Superior temporal gyrus (tissue), 1 donor: Measurements from ENCODE around the gene RBX1.
A peak's percentile ranks its signal among the peaks of the same experiment; 100 is the strongest.
"Not testable (repeated sequence)": the region's sequence is repeated elsewhere in the genome, so short reads cannot be mapped to it uniquely, and the experiment has no call there.

Experiments
- DNase-seq: peaks from one replicate; pipeline ENCODE4 v3.0.0-alpha.2; 2016; ENCODE audit errors: extremely low spot score

RBX1 gene

DNA sequence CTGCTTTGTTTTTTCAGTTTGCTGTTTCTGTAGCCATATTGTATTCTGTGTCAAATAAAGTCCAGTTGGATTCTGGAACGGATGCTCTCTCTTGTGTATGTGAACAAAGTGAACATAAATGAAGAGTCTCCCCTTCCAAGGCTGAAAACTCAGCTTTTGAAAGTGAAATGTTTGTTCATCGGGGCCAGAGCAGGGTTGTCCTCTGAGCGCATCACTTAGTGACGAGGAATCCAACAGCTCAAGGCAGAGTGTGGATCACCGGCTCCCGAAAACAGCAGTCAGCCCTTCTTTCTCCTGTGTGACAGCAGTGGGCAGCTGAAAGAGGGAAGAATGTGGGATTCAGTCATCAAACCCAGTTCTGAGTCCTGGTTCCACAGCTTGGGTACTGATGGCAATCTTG lies 21.4 kb downstream of the RBX1 start:
- DNase-seq = no peak

GRCh38 chr22:40973144-40973543 lies 22.0 kb downstream of the RBX1 start:
- DNase-seq = no peak

DNA sequence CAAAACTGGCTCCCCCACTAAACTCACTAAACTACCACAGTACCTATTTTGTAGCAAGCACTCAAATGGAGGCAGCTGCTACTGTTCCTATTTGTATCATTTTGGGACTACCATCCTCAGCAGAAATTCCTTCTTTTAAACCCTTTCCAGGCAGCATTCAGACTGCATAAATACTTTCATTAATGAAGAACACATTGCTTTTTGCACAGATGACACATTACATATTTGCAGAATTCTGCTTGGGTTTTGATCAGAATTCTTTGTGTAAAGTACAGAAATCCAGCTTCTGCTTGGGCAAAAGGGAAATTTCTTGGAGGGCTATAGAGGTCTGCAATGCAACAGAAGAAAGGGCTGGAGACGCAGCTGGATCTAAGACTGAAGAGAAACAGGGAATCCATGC lies 24.2 kb downstream of the RBX1 start:
- no peak for DNase-seq

DNA sequence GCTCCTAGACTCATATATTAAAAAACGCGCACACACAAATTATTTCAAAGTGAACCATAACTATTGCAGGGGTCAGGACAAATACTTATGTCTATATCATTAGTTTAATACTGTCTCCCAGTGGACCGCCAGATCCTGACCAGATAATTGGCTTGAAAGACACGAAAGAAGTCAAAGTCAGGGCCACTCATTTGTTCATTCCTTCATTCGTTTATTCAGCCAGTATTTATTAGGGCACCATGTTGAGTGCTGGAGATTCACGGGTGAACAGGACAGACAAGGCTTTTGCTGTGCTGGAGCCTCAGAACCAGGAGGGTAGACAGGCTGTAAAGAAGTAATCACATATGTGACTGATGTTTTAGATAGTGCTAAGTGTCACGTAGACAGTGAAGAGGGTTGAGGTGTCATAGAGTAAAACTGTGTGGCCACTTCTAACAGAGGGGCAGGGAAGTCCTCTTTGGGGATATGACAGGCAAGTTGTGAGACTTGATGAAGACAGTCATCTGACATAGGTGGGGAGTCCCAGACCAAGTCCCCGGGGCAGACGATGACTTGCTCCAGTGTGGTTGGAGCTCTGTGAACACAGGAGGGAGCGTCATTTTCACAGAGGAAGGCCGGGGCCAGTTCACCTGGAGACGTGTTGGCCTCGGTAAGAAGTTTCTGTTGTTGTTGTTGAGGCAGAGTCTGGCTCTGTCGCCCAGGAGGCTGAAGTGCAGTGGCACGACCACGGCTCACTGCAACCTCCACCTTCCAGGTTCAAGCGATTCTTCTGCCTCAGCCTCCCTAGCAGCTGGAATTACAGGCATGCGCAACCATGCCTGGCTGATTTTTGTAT lies 25.9 kb downstream of the RBX1 start:
- DNase-seq = no peak

DNA sequence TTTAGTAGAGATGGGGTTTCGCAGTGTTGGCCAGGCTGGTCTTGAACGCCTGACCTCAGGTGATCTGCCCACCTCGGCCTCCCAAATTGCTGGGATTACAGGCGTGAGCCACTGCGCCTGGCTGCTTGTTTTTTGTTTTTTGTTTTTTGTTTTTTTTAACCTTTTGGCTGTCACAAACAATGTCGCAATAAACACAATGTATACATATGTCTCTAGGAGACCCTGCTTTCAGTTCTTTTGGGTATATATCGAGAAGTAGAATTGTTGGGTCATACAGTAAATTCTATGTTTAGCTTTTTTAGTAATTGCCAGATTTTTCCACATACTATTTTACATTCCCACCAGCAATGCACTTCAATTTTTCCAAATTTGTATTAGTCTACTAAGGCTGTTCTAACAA lies 28.0 kb downstream of the RBX1 start:
- no peak for DNase-seq

DNA sequence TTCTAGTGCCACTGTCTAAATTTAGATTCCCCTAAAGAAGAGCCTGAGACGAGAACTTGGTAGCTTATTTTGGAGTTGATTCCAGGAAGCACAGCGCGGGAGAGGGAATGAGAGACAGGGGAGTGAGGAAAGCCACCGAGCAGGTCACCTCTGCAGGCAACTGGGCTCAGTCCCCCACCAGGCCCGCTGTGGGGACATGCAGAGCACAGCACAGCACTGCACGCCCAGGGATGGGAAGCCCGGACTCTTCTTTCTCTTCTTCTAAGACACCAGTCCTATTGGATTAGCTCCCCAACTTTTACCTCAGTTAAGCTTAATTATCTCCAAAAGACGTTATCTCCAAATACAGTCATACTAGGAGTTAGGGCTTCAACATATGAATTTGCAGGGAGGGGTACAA lies 28.7 kb downstream of the RBX1 start:
- DNase-seq = no peak

GRCh38 chr22:40982482-40983385 lies 31.6 kb downstream of the RBX1 start:
- peak; percentile 25 for DNase-seq

GRCh38 chr22:40991298-40991697 lies 40.1 kb downstream of the RBX1 start:
- DNase-seq = no peak

- DNase-seq = no peak
Measured at GRCh38 chr22:40995821-40996220, 44.6 kb downstream of the RBX1 start.

GRCh38 chr22:40997520-40997919 lies 46.3 kb downstream of the RBX1 start:
- DNase-seq = no peak

DNA sequence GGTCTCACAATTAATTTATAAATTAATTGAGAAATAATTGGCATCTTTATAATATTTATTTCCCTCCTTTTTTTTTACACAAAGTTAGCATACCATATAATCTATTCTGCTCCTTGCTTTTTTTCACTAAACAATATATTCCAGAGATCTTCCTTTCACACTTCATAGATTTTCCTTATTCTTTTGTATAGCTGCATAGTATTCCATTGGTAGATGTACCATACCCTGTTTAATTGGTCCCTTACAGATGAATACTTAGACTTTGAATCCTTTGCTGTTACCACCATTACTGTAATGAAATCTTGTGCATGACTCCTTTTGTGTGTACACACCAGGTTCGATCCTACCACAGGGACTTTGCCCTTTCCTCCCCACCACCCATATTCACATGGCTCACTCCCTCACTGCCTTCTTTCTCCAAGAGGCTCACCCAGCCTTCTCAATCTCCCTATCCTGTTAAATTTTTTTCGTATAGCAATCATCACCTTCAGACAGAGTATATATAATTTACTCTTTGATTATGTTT lies 48.9 kb downstream of the RBX1 start:
- DNase-seq = no peak

- DNase-seq = no peak
Measured at GRCh38 chr22:41000941-41001721, 50.0 kb downstream of the RBX1 start.

GRCh38 chr22:41001722-41002122 lies 50.5 kb downstream of the RBX1 start:
- DNase-seq = no peak

DNA sequence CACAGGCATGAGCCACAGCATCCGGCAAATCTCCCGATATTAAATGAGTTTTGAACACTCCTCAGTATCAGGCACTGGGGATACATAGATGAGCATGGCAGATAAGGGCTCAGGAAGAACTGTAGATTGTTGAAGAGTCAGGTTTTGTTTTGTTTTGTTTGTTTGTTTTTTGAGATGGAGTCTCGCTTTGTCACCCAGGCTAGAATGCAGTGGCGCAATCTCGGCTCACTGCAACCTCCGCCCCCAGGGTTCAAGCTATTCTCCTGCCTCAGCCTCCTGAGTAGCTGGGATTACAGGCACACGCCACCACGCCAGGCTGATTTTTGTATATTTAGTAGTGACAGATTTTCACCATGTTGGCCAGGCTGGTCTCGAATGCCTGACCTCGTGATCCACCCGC lies 51.2 kb downstream of the RBX1 start:
- DNase-seq = not testable (repeated sequence)

GRCh38 chr22:41003066-41003465 lies 51.9 kb downstream of the RBX1 start:
- DNase-seq = no peak

DNA sequence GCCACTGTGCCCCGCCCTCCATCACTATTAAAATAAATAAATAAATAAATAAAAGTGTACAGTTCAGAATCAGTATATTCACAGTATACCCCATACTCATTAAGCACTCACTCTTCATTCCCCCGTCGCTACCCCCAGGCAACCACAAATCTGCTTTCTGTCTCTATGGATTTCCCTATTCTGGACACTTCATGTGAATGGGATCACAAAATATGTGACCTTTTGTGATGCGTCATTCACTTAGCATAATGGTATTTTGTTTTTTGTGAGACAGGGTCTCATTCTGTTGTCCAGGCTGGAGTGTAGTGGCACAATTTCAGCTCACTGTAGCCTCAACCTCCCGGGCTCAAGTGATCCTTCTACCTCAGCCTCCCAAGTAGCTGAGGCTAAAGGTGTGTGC lies 52.8 kb downstream of the RBX1 start:
- DNase-seq = no peak

- no peak for DNase-seq
Measured at GRCh38 chr22:41009222-41009948, 58.2 kb downstream of the RBX1 start.

- no peak for DNase-seq
Measured at GRCh38 chr22:41015003-41015402, 63.8 kb downstream of the RBX1 start.

- DNase-seq = no peak
Measured at GRCh38 chr22:41021061-41021612, 70.0 kb downstream of the RBX1 start.

- DNase-seq = no peak
Measured at GRCh38 chr22:41021613-41022454, 70.7 kb downstream of the RBX1 start.
